Hepatocyte (in vitro differentiated cells): ENCODE measurements around the gene MAP7.

Experiments
- CTCF ChIP-seq: fragments of 200-600 bp; sonication (generic); IDR thresholded peaks from 2 replicates; pipeline ENCODE4 v1.5.1; 2016; ENCODE audit warnings: antibody characterized with exemption, mild to moderate bottlenecking; ENCODE audit not compliant: poor library complexity
- EZH2phosphoT487 ChIP-seq: fragments of 200-600 bp; sonication (generic); IDR thresholded peaks from one replicate; pipeline ENCODE4 v1.6.1; 2018; ENCODE audit warnings: antibody characterized with exemption, mild to moderate bottlenecking, low read depth, moderate library complexity; ENCODE audit not compliant: unreplicated experiment, severe bottlenecking

- no peak for TF ChIP-seq CTCF
- no peak for TF ChIP-seq EZH2phosphoT487
These were observed 62.3 kb downstream of the MAP7 start for GRCh38 chr6:136487759-136488425.
